Non-pigmented ciliary epithelial cell (primary cell): ENCODE results near the gene RPTOR.
"Not testable (repeated sequence)": the region's sequence is repeated elsewhere in the genome, so short reads cannot be mapped to it uniquely, and the experiment has no call there.

ENCODE experiments used
- DNase-seq: peaks from one replicate; pipeline ENCODE4 v3.0.0-alpha.2; 2010; ENCODE audit warnings: low read depth

Gene RPTOR

DNA sequence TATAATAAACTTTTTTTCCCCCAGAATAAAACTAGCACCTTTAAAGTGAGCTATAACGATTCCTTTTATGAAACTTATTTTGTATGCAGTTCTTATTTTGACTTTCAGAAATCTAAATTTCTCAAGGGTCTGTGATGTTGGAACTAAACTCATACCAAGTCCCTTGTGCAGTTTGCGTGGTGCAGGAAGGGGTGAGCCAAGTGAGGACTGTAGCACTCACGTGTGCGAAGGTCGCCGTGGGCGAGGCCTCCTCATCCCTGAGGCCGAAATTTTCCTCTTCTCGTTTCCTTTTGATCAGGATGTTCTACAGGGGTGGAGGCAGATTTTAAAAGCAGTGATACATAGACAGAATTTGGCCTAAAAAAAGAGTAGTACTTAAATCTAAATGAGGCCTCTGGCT, 73.7 kb downstream of the RPTOR start:
- no peak for DNase-seq

DNA sequence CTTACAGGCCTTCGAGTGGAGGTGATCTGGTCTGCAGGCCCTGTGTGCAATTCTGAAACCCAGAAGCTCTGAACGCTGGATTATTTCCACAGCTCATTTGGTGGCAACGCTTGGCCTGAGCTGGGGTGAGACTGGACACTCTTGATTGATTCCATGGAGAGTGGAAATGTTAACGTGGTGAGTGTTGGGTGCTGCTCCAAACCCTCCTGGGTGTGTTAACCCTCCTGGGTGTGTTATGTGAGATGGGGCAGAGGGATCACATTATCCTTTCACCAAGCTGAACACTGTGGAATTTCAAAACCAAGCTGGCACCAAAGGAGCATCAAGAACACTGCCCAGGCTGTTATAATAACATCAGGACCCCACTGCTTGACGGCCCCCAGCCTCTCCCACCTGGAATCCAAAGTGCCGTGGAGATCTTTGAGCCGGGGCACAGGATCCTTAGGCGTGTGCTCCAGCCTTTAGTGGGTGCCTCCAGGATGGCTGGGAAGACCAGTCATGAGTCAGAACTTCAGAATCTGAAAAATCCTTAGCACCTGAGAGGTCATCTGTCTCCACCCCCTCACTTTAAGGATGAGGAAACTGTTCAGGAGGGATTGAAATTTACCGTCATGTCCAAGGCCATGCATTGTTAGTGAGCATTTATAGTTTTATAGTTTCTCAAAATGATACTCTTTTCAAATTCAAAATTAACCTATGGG, 75.0 kb downstream of the RPTOR start:
- no peak for DNase-seq

DNA sequence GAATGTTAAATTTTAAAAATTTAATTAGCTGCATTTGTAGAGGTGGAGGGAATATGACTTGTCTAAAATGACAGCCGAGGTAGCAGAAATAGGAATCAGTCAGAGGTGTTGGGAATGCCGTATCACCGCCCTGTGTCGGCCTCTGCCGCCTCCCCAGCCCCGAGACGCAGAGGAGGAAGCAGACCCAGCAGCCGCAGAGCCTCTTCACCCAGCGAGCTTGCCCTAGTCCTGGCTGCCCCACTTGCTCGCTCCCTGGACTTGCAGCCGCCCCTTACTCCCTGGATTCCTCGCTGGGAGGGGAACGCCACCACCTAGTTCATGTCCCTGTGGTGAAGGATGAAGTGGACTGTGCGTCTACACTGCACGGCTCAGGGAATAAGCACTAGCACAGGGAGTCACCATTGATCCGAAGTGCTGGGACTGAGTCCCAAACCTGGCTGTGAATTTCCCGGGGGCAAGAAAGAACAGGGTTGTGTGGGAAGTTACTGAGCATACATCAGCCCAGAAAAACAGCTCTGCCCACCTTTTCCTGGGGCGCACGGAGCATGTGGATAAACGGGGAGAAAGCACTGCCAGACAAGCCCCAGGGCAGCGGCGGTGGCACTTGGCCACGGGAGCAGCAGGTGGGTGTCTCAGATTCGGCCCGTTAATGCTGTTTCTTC, 76.8 kb downstream of the RPTOR start:
- DNase-seq: no peak

DNA sequence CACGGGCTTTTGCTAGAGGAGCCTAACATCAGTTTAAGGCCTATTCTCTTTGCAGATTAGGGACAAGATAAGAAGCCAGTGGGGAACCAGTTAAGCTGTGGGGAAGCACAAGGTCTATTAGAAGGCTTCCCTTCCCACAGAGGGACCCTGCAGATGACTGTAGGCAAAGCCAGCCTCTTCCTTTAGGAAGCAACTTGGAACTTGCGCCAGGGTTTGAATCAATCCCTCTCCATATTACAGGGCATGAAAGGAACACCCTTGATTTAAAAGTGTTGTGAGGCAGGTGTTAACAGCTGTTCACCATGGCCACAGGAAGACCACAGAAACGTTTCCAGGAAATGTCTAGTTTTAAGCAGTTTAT, 77.3 kb downstream of the RPTOR start:
- DNase-seq: no peak

DNA sequence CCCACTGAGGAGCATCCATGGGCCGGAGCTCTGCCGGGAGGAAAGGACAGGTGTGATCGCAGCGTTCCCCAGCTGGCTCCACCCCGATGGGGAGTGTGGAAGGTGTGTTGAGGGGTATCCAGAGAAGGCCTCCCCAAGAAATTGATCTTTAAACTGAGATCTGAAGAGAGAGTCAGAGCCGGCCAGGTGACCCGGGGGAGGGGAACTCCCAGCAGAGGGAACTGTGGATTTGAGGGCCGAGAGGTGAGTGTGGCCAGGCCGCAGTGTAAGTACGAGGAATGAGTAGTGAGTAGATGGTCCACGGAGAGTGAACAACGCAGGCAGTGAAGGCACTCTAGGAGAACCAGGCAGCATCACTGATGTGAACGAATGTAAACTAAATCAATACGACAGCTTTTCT, 80.2 kb downstream of the RPTOR start:
- DNase-seq: no peak

DNA sequence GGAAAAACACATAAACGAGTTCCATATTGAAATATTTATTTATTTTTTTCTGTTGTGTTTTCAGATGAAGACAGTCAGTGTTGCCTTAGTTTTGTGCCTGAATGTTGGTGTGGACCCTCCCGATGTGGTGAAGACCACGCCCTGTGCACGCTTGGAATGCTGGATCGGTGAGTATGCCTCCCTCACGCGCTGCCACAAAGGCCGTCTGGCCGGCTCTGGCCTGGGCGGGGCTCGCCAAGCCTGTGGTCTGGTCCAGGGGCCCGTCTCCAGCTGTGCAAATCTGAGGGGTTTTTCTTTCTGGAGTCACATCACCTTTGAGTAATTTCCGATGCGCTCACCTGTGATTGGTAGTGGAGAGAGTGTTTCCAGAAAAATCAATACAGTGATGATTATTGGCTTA, 81.0 kb downstream of the RPTOR start:
- no peak for DNase-seq

DNA sequence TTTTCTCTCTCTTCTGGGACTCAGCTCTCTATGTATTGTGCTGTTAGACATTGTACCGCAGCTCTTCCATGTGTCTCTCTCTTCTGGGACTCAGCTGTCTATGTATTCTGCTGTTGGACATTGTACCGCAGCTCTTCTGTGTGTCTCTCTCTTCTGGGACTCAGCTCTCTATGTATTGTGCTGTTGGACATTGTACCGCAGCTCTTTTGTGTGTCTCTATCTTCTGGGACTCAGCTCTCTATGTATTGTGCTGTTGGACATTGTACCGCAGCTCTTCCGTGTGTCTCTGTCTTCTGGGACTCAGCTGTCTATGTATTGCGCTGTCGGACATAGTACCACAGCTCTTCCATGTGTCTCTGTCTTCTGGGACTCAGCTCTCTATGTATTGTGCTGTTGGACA, 84.2 kb downstream of the RPTOR start:
- DNase-seq: not testable (repeated sequence)

DNA sequence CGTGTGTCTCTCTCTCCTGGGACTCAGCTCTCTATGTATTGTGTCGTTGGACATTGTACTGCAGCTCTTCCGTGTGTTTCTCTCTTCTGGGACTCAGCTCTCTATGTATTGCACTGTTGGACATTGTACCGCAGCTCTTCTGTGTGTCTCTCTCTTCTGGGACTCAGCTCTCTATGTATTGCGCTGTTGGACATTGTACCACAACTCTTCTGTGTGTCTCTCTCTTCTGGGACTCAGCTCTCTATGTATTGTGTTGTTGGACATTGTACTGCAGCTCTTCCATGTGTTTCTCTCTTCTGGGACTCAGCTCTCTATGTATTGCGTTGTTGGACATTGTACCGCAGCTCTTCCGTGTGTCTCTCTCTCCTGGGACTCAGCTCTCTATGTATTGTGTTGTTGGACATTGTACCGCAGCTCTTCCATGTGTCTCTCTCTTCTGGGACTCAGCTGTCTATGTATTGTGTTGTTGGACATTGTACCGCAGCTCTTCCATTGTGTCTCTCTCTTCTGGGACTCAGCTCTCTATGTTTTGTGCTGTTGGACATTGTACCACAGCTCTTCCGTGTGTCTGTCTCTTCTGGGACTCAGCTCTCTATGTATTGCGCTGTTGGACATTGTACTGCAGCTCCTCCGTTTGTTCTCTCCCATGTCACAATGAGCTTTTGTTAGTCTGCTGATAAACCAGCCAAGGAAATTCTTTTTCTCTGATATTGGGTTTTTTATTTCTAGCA, 84.8 kb downstream of the RPTOR start:
- no peak for DNase-seq

DNA sequence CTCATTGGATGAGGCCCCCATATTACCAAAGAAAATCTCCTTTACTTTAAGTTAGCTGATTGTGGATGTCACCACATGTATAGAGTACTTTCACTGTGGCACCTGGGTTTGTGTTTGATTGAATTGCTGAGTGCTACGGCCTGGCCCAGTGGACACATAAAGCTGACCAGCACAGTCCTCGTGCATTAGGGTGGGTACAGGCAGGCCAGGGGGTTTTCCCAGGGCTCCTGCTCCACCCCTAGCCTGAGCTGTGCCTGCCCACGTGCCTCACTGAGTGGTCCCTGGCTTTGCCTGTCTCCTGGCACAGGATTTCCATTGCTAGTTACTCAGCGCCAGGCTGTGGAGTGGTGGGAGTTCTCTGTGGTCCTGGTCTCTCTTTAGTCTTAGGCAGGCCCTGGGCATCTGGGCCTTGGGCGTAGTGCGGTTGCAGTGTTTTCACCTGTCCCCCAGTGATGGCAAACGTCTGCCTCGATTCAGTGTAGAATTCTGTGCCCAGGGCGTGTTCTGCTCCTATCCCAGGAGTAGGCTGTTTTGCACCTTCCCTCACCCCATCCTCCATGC, 86.0 kb downstream of the RPTOR start:
- DNase-seq: no peak

DNA sequence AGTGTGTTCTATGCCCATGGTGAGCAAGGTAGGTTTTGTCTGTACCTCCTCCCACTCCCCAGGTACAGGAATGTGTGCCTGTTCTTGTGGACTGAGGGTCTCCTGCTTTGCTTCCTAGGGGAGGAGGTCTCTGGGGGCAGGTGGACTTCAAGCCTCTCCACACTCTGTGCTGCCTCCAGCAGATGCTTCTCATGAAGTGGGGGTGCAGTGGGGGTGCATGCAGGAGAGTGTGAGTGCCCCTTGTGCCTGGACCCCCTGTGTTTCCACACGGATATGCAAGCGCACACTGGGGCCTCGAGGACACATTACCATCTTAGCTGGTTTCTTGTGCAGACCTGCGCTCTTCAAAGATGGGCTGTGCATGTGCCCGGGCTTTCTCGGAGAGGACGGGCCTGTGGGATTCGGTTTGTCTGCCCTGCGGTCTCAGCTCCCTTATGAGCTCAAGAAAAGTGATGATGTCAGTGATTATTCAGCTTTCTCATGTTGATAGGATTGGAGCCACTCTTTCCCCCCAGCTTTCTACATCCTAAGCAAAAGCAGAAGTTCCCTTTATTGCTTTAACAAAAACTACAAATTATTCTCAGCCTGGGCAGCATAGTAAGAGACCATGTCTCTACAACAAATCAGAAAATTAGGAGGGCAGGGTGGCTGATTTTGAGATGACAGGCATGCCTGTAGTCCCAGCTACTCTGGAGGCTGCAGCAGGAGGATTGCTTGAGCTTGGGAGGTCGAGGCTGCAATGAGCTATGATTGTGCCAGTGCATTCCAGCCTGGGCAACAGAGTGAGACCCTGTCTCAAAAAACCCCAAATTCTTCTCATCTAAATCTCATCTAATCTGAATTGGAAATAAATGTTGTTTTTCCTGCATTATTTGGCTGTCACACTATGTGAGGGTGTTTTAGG, 86.8 kb downstream of the RPTOR start:
- no peak for DNase-seq

DNA sequence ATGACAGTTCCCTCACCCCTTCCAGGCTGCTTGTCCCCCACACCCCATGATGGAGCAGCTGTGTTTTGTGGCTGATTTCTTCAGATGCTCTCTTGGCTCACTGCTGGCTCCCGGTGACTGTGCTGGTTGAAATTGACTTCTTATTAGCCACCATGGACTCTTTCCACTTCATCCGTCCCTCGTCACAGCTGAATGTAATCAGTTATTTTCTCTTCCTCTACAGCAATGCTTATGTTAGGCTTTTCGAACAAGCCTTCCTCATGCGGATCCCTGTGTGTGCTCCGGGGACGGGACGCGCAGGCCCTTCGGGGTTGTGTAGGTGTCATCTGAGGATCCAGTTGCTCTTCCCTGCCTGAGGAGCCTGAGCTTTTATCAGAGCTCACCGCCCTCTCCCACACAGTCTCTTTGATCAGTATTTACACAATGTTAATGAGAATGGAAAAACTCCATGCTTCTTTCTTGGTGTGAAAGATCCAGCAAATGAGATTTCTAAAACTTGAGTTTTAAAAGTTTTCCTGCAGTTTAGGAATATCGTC, 87.5 kb downstream of the RPTOR start:
- DNase-seq: no peak

DNA sequence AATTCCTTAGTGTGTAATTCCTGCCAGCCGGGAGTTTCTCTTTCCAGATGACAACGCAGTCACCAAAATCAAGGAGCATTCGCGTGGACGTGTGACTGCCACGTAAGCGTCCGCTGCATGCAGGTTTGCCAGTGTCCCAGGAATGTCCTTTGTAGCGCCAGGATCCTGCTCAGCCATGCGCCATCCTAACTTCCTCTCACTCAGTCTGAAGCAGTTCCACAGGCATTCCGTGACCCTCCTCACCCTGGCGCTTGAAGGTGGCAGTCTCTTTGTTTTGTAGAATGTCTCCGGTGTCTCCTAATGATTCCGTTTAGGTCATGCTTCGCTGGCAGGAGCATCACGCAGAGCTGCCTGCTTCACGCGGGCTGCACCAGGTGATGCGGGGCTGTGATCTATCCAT, 88.6 kb downstream of the RPTOR start:
- no peak for DNase-seq

DNA sequence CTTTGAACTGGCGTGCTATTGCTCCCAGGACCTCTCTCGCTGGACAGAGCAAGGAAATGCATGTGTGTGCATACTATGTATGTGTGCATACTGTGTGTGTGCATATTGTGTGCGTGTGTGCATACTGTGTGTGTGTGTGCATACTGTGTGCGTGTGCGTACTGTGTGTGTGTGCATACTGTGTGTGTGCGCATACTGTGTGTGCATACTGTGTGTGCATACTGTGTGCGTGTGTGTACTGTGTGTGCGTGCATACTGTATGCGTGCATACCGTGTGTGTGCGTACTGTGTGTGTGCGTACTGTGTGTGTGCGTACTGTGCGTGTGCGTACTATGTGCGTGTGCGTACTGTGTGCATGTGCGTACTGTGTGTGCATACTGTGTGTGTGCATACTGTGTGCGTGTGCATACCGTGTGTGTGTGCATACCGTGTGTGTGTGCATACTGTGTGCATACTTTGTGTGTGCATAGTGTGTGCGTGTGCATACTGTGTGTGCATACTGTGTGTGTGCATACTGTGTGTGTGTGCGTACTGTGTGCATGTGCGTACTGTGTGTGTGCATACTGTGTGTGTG, 89.4 kb downstream of the RPTOR start:
- no peak for DNase-seq

DNA sequence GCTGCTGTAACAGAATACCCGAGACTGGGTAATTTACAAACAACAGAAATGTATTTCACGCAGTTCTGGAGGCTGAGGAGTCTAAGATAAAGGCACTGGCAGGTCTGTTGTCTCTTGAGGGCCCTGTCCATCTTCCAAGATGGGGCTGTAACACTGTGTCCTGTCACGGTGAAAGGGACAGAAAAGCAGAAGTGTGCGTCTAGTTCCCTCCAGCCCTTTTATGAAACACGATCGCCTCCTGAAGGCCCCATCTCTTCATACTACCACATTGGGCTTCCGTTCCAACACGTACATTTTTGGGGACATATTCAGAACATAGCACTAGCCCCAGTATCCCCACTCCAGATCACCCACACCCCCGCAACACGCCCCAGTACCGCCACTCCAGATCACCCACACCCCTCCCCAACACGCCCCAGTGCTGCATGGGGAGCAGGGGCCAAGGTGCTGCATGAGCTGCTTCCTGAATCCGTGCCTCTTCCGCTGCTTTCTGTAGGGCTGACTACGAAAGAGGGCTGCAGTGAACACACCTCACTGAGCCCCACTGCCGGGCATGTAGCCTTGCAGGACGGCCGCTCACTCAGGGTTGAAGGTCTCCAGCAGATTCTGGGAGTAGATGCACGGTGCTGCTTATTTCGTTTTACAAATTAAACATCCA, 91.9 kb downstream of the RPTOR start:
- no peak for DNase-seq

DNA sequence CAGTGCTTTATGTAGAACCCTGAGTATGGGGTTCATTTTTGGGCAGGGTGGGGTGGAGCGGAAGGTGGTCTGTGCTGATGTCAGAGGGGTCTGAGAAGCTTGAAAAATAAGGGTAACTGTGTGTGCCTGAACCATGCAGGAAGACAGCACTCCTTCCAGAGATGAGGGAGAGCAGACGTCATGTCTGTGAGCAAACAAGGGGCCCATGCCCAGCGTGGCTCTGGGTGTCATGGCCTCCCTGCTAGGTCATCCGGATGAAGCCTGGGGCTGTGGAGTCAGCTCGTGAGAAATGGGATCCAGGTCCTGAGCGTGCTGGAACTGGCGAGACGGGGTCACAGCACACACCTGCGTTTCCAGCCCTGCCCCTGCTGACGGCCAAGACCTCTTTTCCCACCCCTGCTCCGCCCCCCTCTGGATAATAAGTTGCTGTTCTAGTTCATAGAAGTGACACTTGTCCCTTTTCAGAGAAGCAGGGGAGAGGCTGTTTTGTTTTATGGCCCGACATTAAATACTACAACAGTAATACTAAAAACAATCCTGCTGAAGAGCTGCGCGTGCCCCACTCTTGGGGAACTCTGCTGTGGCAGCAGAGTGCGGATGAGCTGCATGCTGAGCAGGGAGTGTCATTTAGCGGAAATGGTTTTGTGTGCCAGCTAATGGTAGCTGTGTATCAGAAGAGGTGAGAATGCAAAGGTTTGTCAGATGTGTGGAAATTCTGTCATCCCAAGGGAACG, 92.6 kb downstream of the RPTOR start:
- DNase-seq: no peak

DNA sequence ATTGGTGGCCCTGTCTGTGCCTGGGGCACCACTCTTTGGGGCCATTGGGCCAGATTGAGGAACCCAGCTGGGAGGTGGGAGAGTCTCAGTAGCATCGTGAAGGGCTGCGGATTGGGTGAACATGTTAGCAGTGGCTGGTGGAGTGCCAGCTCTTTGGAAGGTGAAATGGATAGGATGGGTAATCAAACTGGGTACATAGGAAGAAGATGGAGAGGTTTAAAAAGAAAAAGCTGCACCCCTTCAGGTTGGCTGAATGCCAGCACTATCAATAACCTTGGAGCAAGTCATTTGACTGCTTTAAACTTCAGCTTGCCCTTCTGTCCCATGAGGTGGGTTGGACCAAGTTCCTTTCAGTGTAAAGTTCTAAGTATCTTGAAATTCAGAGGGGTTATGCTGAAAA, 95.0 kb downstream of the RPTOR start:
- DNase-seq: no peak

DNA sequence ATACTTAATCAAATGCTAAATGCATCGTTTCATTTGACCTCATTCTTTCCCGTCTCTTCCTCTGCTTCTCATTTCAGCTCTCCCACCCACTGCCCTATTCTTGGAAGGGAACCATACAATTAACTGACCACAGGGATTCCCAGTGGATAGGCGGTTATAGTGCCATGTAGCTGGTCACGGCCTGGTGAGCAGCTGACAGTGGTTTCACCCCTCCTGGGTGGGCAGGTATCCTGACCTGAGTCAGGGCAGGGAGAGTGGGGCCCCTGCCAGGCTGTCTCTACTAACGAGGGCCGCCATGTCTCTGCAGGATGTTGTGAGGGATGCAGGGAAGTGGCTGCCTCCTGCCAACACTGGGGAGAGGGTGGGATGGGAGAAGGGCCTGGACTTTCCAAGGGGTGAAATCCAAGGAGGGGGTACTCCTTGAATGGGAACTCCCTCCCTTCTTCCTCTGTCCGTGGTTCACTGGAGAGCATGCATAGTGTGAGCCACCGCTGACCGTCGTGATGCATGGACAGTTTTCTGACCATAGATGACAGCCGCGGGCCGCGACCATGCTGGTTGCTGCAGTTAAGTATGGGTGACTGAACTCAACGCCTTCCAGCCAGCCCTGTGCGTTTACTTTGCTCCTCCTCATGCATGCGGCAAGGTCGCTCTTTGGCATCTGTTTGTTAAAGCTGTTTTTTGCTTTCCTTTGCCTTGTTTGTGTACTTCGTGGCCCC, 95.9 kb downstream of the RPTOR start:
- DNase-seq: no peak

DNA sequence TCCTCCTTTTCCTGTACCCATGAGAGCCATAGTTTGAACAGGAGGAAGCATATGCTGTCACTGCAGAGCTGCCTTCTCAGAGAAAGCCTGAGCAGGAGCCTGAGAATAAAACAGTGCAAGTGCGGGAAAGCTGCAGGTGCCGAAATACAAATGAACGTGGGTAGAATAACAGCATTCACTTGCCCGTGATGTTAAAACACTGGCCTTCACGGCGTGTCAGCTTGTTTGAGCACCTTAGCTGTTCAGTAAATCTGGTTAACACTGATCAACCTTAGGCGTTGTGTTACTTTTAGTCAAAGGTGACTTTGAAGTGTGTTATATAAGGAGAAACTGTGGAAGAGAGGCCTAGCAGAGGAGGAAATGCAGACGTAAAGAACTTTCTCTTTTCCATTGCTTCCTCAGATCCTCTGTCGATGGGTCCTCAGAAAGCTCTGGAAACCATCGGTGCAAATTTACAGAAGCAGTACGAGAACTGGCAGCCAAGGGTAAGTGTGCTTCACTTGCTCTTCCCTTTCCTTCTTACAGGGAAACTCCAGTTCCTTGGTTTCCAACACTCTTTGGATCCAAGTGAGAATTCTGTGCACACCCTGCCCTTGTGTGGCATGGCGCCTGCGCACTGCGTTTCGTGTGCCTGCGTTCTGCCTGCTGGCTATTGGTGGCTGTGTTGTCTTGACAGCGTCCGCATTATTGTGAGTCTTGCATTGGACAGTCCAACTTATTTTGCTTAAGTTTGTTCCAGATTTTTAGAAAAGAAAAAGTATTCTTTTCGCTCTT, 98.9 kb downstream of the RPTOR start:
- no peak for DNase-seq

DNA sequence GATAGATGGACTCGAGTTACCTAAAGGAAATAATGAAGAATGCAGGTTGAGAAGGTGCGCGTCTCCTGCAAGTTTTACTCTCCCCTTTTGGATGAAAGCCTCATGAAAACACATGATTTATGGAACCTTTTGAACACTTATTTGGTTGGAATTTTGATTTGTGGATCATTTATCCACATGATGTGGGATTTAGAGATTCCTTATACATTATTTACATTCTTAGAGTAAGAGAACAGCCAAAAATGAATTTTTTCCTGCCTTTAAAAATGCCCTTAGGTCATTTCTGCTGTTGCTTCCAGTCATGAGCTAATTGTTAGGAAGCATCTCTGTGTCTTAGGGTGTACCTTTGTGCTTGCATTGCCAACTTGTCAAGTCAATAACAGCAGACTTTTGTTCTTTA, 99.9 kb downstream of the RPTOR start:
- no peak for DNase-seq
